ENCODE data around the gene PHLPP1.
"Not testable (repeated sequence)": the region's sequence is repeated elsewhere in the genome, so short reads cannot be mapped to it uniquely, and the experiment has no call there.

Gene PHLPP1

GRCh38 chr18:62885804-62886203 is 170.5 kb downstream of the PHLPP1 start:
- H3K4me3 ChIP-seq (ENCODE audit: low read depth, low read length), result no peak overlapping the region
- H3K4me1 ChIP-seq (ENCODE audit: control insufficient read depth, insufficient read depth, low read length), result peaks cover 14% of the 10 kb centered on the region
- H3K9me3 ChIP-seq (ENCODE audit: control insufficient read depth, insufficient read depth, low read depth, low read length), result no peaks in the 10 kb centered on the region

GRCh38 chr18:62894681-62895390 is 179.5 kb downstream of the PHLPP1 start:
- H3K27ac ChIP-seq (ENCODE audit: low read depth, low read length), result no peak overlapping the region

More at GRCh38 chr18:62885804-62886203, 170.5 kb downstream of the PHLPP1 start:
- Histone ChIP-seq H3K27me3 (ENCODE audit: control insufficient read depth, insufficient read depth, low read length) (no peaks in the 10 kb centered on the region), H3K9ac (ENCODE audit: low read length) (no peak overlapping the region), H3K27ac (ENCODE audit: low read depth, low read length) (no peak overlapping the region), H3K36me3 (ENCODE audit: control insufficient read depth, insufficient read depth, low read length) (no peaks in the 10 kb centered on the region)

GRCh38 chr18:62897153-62897552 is 181.8 kb downstream of the PHLPP1 start:
- Histone ChIP-seq H3K9me3 (ENCODE audit: control insufficient read depth, insufficient read depth, low read depth, low read length) (no peaks in the 10 kb centered on the region), H3K36me3 (ENCODE audit: control insufficient read depth, insufficient read depth, low read length) (peaks cover 52% of the 10 kb centered on the region), H3K4me3 (ENCODE audit: low read depth, low read length) (no peak overlapping the region), H3K4me1 (ENCODE audit: control insufficient read depth, insufficient read depth, low read length) (peaks cover 8% of the 10 kb centered on the region), H3K27me3 (ENCODE audit: control insufficient read depth, insufficient read depth, low read length) (no peaks in the 10 kb centered on the region), H3K9ac (ENCODE audit: low read length) (no peak overlapping the region), H3K27ac (ENCODE audit: low read depth, low read length) (no peak overlapping the region)

More at GRCh38 chr18:62894681-62895390, 179.5 kb downstream of the PHLPP1 start:
- peaks cover 8% of the 10 kb centered on the region for H3K4me1 ChIP-seq (ENCODE audit: control insufficient read depth, insufficient read depth, low read length)
- H3K4me3 ChIP-seq (ENCODE audit: low read depth, low read length), result no peak overlapping the region
- H3K9ac ChIP-seq (ENCODE audit: low read length), result no peak overlapping the region
- H3K9me3 ChIP-seq (ENCODE audit: control insufficient read depth, insufficient read depth, low read depth, low read length), result no peaks in the 10 kb centered on the region
- peaks cover 43% of the 10 kb centered on the region for H3K36me3 ChIP-seq (ENCODE audit: control insufficient read depth, insufficient read depth, low read length)
- no peaks in the 10 kb centered on the region for H3K27me3 ChIP-seq (ENCODE audit: control insufficient read depth, insufficient read depth, low read length)

- Histone ChIP-seq H3K27ac (ENCODE audit: low read depth, low read length) (no peak overlapping the region), H3K27me3 (ENCODE audit: control insufficient read depth, insufficient read depth, low read length) (no peaks in the 10 kb centered on the region), H3K36me3 (ENCODE audit: control insufficient read depth, insufficient read depth, low read length) (peaks cover 58% of the 10 kb centered on the region), H3K9ac (ENCODE audit: low read length) (no peak overlapping the region), H3K4me3 (ENCODE audit: low read depth, low read length) (no peak overlapping the region), H3K9me3 (ENCODE audit: control insufficient read depth, insufficient read depth, low read depth, low read length) (no peaks in the 10 kb centered on the region), H3K4me1 (ENCODE audit: control insufficient read depth, insufficient read depth, low read length) (peaks cover 8% of the 10 kb centered on the region)
These were observed 183.0 kb downstream of the PHLPP1 start for GRCh38 chr18:62898359-62898758.

- no peak overlapping the region for H3K9ac ChIP-seq (ENCODE audit: low read length)
- peaks cover 8% of the 10 kb centered on the region; the same call in 1 of the 2 replicates for H3K4me1 ChIP-seq (ENCODE audit: control insufficient read depth, insufficient read depth, low read length)
- no peak overlapping the region for H3K27ac ChIP-seq (ENCODE audit: low read depth, low read length)
- peaks cover 59% of the 10 kb centered on the region for H3K36me3 ChIP-seq (ENCODE audit: control insufficient read depth, insufficient read depth, low read length)
- H3K9me3 ChIP-seq (ENCODE audit: control insufficient read depth, insufficient read depth, low read depth, low read length), result no peaks in the 10 kb centered on the region
- no peak overlapping the region for H3K4me3 ChIP-seq (ENCODE audit: low read depth, low read length)
- no peaks in the 10 kb centered on the region for H3K27me3 ChIP-seq (ENCODE audit: control insufficient read depth, insufficient read depth, low read length)
These were observed 184.2 kb downstream of the PHLPP1 start for GRCh38 chr18:62899534-62899933.

GRCh38 chr18:62900132-62900883 is 185.0 kb downstream of the PHLPP1 start:
- no peaks in the 10 kb centered on the region for H3K9me3 ChIP-seq (ENCODE audit: control insufficient read depth, insufficient read depth, low read depth, low read length)
- H3K4me1 ChIP-seq (ENCODE audit: control insufficient read depth, insufficient read depth, low read length), result peaks cover 10% of the 10 kb centered on the region; the same call in 1 of the 2 replicates
- H3K36me3 ChIP-seq (ENCODE audit: control insufficient read depth, insufficient read depth, low read length), result peaks cover 59% of the 10 kb centered on the region
- no peaks in the 10 kb centered on the region for H3K27me3 ChIP-seq (ENCODE audit: control insufficient read depth, insufficient read depth, low read length)
- no peak overlapping the region for H3K27ac ChIP-seq (ENCODE audit: low read depth, low read length)
- H3K4me3 ChIP-seq (ENCODE audit: low read depth, low read length), result no peak overlapping the region
- no peak overlapping the region for H3K9ac ChIP-seq (ENCODE audit: low read length)

- no peak overlapping the region for H3K4me3 ChIP-seq (ENCODE audit: low read depth, low read length)
- H3K9me3 ChIP-seq (ENCODE audit: control insufficient read depth, insufficient read depth, low read depth, low read length), result no peaks in the 10 kb centered on the region
- no peaks in the 10 kb centered on the region for H3K27me3 ChIP-seq (ENCODE audit: control insufficient read depth, insufficient read depth, low read length)
- no peak overlapping the region for H3K9ac ChIP-seq (ENCODE audit: low read length)
- H3K36me3 ChIP-seq (ENCODE audit: control insufficient read depth, insufficient read depth, low read length), result peaks cover 43% of the 10 kb centered on the region
- H3K4me1 ChIP-seq (ENCODE audit: control insufficient read depth, insufficient read depth, low read length), result peaks cover 10% of the 10 kb centered on the region; the same call in 1 of the 2 replicates
- H3K27ac ChIP-seq (ENCODE audit: low read depth, low read length), result no peak overlapping the region
These were observed 187.4 kb downstream of the PHLPP1 start for GRCh38 chr18:62902776-62903175.

GRCh38 chr18:62904396-62905285 is 189.3 kb downstream of the PHLPP1 start:
- Histone ChIP-seq H3K36me3 (ENCODE audit: control insufficient read depth, insufficient read depth, low read length) (peaks cover 28% of the 10 kb centered on the region), H3K27ac (ENCODE audit: low read depth, low read length) (no peak overlapping the region), H3K9ac (ENCODE audit: low read length) (no peak overlapping the region), H3K27me3 (ENCODE audit: control insufficient read depth, insufficient read depth, low read length) (no peaks in the 10 kb centered on the region), H3K4me1 (ENCODE audit: control insufficient read depth, insufficient read depth, low read length) (peaks cover 10% of the 10 kb centered on the region; the same call in 1 of the 2 replicates), H3K4me3 (ENCODE audit: low read depth, low read length) (no peak overlapping the region), H3K9me3 (ENCODE audit: control insufficient read depth, insufficient read depth, low read depth, low read length) (no peaks in the 10 kb centered on the region)

GRCh38 chr18:62912885-62913284 is 197.5 kb downstream of the PHLPP1 start:
- H3K9me3 ChIP-seq (ENCODE audit: control insufficient read depth, insufficient read depth, low read depth, low read length), result no peaks in the 10 kb centered on the region
- peaks cover 14% of the 10 kb centered on the region for H3K36me3 ChIP-seq (ENCODE audit: control insufficient read depth, insufficient read depth, low read length)
- H3K27ac ChIP-seq (ENCODE audit: low read depth, low read length), result no peak overlapping the region
- no peaks in the 10 kb centered on the region for H3K4me1 ChIP-seq (ENCODE audit: control insufficient read depth, insufficient read depth, low read length)
- H3K4me3 ChIP-seq (ENCODE audit: low read depth, low read length), result no peak overlapping the region
- no peaks in the 10 kb centered on the region for H3K27me3 ChIP-seq (ENCODE audit: control insufficient read depth, insufficient read depth, low read length)
- H3K9ac ChIP-seq (ENCODE audit: low read length), result no peak overlapping the region

- not testable (repeated sequence) for H3K9me3 ChIP-seq (ENCODE audit: control insufficient read depth, insufficient read depth, low read depth, low read length); H3K4me3 ChIP-seq (ENCODE audit: low read depth, low read length); H3K9ac ChIP-seq (ENCODE audit: low read length); H3K27me3 ChIP-seq (ENCODE audit: control insufficient read depth, insufficient read depth, low read length); H3K4me1 ChIP-seq (ENCODE audit: control insufficient read depth, insufficient read depth, low read length); H3K27ac ChIP-seq (ENCODE audit: low read depth, low read length)
- H3K36me3 ChIP-seq (ENCODE audit: control insufficient read depth, insufficient read depth, low read length), result peaks cover 14% of the 10 kb centered on the region
These were observed 198.5 kb downstream of the PHLPP1 start for GRCh38 chr18:62913824-62914223.
